ENCODE measurements around the gene SMOC2. TPM values are rescaled to one million over a fixed set of nuclear protein-coding genes. Genes with fewer than 3 reads are reported as not detected.
"Not testable (repeated sequence)": the region's sequence is repeated elsewhere in the genome, so short reads cannot be mapped to it uniquely, and the experiment has no call there.

Gene SMOC2
- total and polyA plus RNA-seq, 3 experiments from 2014 or later, result not detected

GRCh38 chr6:168532070-168532469 is 91.1 kb downstream of the SMOC2 start:
- no peaks in the 10 kb centered on the region for H3K9me3 ChIP-seq (ENCODE audit: low read length)
- no peaks in the 10 kb centered on the region for H3K36me3 ChIP-seq (ENCODE audit: insufficient read depth, low read length)
- Mint-ChIP-seq H3K27me3 (peaks cover 0 to 8% of the 10 kb centered on the region in 2 donors), H3K4me3 (no peak overlapping the region), H3K27ac (peak overlapping the region in 1 of 8 donors; percentile 50), H3K36me3 (no peaks in the 10 kb centered on the region), H3K9me3 (no peaks in the 10 kb centered on the region), H3K4me1 (no peaks in the 10 kb centered on the region)
- CTCF ChIA-PET, result no interaction called here
- POLR2A ChIA-PET, result no interaction called here
- H3K4me1 ChIP-seq (ENCODE audit: insufficient read depth, low read length), result no peaks in the 10 kb centered on the region
- no peak overlapping the region for H3K27ac ChIP-seq (ENCODE audit: low read depth, low read length)
- no peak overlapping the region for H3K4me3 ChIP-seq (ENCODE audit: low read length)
- DNase-seq, result no peak
- H3K27me3 ChIP-seq (ENCODE audit: insufficient read depth, low read length, poor library complexity, severe bottlenecking), result no peaks in the 10 kb centered on the region

GRCh38 chr6:168533414-168533813 is 92.4 kb downstream of the SMOC2 start:
- no peaks in the 10 kb centered on the region for H3K36me3 Mint-ChIP-seq

GRCh38 chr6:168534265-168534664 is 93.3 kb downstream of the SMOC2 start:
- Mint-ChIP-seq H3K4me3 (no peak overlapping the region), H3K27me3 (peaks cover 0 to 5% of the 10 kb centered on the region in 2 donors), H3K27ac (no peak overlapping the region), H3K9me3 (no peaks in the 10 kb centered on the region), H3K4me1 (no peaks in the 10 kb centered on the region), H3K36me3 (no peaks in the 10 kb centered on the region)
- DNase-seq, result no peak
- no peaks in the 10 kb centered on the region for H3K9me3 ChIP-seq (ENCODE audit: low read length)
- no peaks in the 10 kb centered on the region for H3K36me3 ChIP-seq (ENCODE audit: insufficient read depth, low read length)
- no peaks in the 10 kb centered on the region for H3K4me1 ChIP-seq (ENCODE audit: insufficient read depth, low read length)
- H3K27me3 ChIP-seq (ENCODE audit: insufficient read depth, low read length, poor library complexity, severe bottlenecking), result no peaks in the 10 kb centered on the region
- ChIA-PET POLR2A (no interaction called here), CTCF (no interaction called here)
- H3K27ac ChIP-seq (ENCODE audit: low read depth, low read length), result no peak overlapping the region
- no peak overlapping the region for H3K4me3 ChIP-seq (ENCODE audit: low read length)

More at GRCh38 chr6:168533414-168533813, 92.4 kb downstream of the SMOC2 start:
- Histone ChIP-seq H3K27ac (ENCODE audit: low read depth, low read length) (no peak overlapping the region), H3K36me3 (ENCODE audit: insufficient read depth, low read length) (no peaks in the 10 kb centered on the region), H3K4me3 (ENCODE audit: low read length) (no peak overlapping the region), H3K4me1 (ENCODE audit: insufficient read depth, low read length) (no peaks in the 10 kb centered on the region), H3K27me3 (ENCODE audit: insufficient read depth, low read length, poor library complexity, severe bottlenecking) (no peaks in the 10 kb centered on the region), H3K9me3 (ENCODE audit: low read length) (no peaks in the 10 kb centered on the region)
- H3K9me3 Mint-ChIP-seq, result no peaks in the 10 kb centered on the region
- ChIA-PET CTCF (no interaction called here), POLR2A (no interaction called here)
- no peak overlapping the region for H3K4me3 Mint-ChIP-seq
- H3K4me1 Mint-ChIP-seq, result no peaks in the 10 kb centered on the region
- H3K27me3 Mint-ChIP-seq, result peaks cover 0 to 8% of the 10 kb centered on the region in 2 donors
- no peak for DNase-seq
- H3K27ac Mint-ChIP-seq, result no peak overlapping the region

DNA sequence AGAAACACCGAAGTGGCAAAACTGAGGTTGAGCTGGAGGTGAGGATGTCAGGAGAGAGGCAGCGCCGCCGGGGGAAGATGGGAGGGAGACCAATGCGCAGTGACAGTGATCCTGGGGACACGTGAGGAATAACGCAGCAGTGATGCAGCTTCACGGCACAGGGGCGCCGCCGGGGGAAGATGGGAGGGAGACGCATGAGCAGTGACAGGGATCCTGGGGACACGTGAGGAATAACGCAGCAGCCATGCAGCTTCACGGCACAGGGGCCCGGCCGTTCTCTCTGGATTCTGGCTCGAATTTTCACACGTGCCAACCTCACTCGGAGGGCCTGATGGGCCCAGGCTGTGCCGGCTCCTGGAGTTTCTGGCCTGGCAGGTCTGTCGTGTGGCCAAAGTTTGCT is 94.7 kb downstream of the SMOC2 start:
- DNase-seq, result no peak
- ChIA-PET POLR2A (no interaction called here), CTCF (no interaction called here)
- peaks cover 5 to 8% of the 10 kb centered on the region in 2 donors for H3K27me3 Mint-ChIP-seq
- Histone ChIP-seq H3K27ac (ENCODE audit: low read depth, low read length) (no peak overlapping the region), H3K36me3 (ENCODE audit: insufficient read depth, low read length) (no peaks in the 10 kb centered on the region), H3K4me1 (ENCODE audit: insufficient read depth, low read length) (no peaks in the 10 kb centered on the region), H3K27me3 (ENCODE audit: insufficient read depth, low read length, poor library complexity, severe bottlenecking) (no peaks in the 10 kb centered on the region), H3K9me3 (ENCODE audit: low read length) (no peaks in the 10 kb centered on the region), H3K4me3 (ENCODE audit: low read length) (no peak overlapping the region)
- H3K36me3 Mint-ChIP-seq, result no peaks in the 10 kb centered on the region
- H3K4me1 Mint-ChIP-seq, result no peaks in the 10 kb centered on the region
- no peak overlapping the region for H3K27ac Mint-ChIP-seq
- no peaks in the 10 kb centered on the region for H3K9me3 Mint-ChIP-seq
- H3K4me3 Mint-ChIP-seq, result no peak overlapping the region

GRCh38 chr6:168536196-168536595 is 95.2 kb downstream of the SMOC2 start:
- Mint-ChIP-seq H3K4me1 (no peaks in the 10 kb centered on the region), H3K4me3 (no peak overlapping the region), H3K9me3 (no peaks in the 10 kb centered on the region), H3K36me3 (no peaks in the 10 kb centered on the region), H3K27me3 (peaks cover 5 to 8% of the 10 kb centered on the region in 2 donors), H3K27ac (peak overlapping the region in 1 of 8 donors; percentile 63)
- H3K27ac ChIP-seq (ENCODE audit: low read depth, low read length), result no peak overlapping the region
- H3K27me3 ChIP-seq (ENCODE audit: insufficient read depth, low read length, poor library complexity, severe bottlenecking), result no peaks in the 10 kb centered on the region
- H3K4me3 ChIP-seq (ENCODE audit: low read length), result no peak overlapping the region
- CTCF ChIA-PET, result no interaction called here
- no peaks in the 10 kb centered on the region for H3K36me3 ChIP-seq (ENCODE audit: insufficient read depth, low read length)
- no peaks in the 10 kb centered on the region for H3K4me1 ChIP-seq (ENCODE audit: insufficient read depth, low read length)
- no peaks in the 10 kb centered on the region for H3K9me3 ChIP-seq (ENCODE audit: low read length)
- no peak for DNase-seq
- POLR2A ChIA-PET, result no interaction called here

GRCh38 chr6:168536665-168537539 is 95.9 kb downstream of the SMOC2 start:
- CTCF ChIA-PET, result no interaction called here

DNA sequence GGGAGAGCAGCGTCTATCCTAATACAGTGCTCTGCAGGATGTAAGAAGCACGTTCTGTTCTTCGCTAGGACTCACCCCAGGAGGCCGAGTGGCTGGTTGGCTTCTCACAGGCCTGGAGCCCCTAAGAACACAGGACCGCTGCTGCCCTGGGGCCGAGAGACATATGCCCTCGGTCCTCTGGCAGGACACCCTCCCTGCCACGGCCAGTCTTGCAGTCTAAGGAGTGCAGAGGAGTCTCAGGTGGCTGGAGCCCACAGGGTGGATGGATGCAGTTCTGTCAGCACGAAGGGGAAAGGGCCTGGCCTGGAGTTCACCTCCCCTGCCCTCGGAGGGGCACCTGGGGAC is 96.5 kb downstream of the SMOC2 start:
- Mint-ChIP-seq H3K36me3 (no peaks in the 10 kb centered on the region), H3K27me3 (peaks cover 5 to 8% of the 10 kb centered on the region in 2 donors), H3K27ac (no peak overlapping the region), H3K9me3 (no peaks in the 10 kb centered on the region), H3K4me3 (no peak overlapping the region), H3K4me1 (no peaks in the 10 kb centered on the region)
- no peak overlapping the region for H3K4me3 ChIP-seq (ENCODE audit: low read length)
- no peak for DNase-seq
- H3K4me1 ChIP-seq (ENCODE audit: insufficient read depth, low read length), result no peaks in the 10 kb centered on the region
- H3K27ac ChIP-seq (ENCODE audit: low read depth, low read length), result no peak overlapping the region
- H3K27me3 ChIP-seq (ENCODE audit: insufficient read depth, low read length, poor library complexity, severe bottlenecking), result no peaks in the 10 kb centered on the region
- no peaks in the 10 kb centered on the region for H3K36me3 ChIP-seq (ENCODE audit: insufficient read depth, low read length)
- H3K9me3 ChIP-seq (ENCODE audit: low read length), result no peaks in the 10 kb centered on the region
- CTCF ChIA-PET, result no interaction called here
- POLR2A ChIA-PET, result no interaction called here

More at GRCh38 chr6:168536665-168537539, 95.9 kb downstream of the SMOC2 start:
- peaks cover 5 to 8% of the 10 kb centered on the region in 2 donors for H3K27me3 Mint-ChIP-seq
- Histone ChIP-seq H3K9me3 (ENCODE audit: low read length) (no peaks in the 10 kb centered on the region), H3K4me1 (ENCODE audit: insufficient read depth, low read length) (no peaks in the 10 kb centered on the region), H3K4me3 (ENCODE audit: low read length) (no peak overlapping the region), H3K27ac (ENCODE audit: low read depth, low read length) (no peak overlapping the region), H3K27me3 (ENCODE audit: insufficient read depth, low read length, poor library complexity, severe bottlenecking) (no peaks in the 10 kb centered on the region), H3K36me3 (ENCODE audit: insufficient read depth, low read length) (no peaks in the 10 kb centered on the region)
- no peak overlapping the region for H3K4me3 Mint-ChIP-seq
- DNase-seq, result no peak
- H3K27ac Mint-ChIP-seq, result peak overlapping the region in 1 of 8 donors; percentile 7
- no peaks in the 10 kb centered on the region for H3K4me1 Mint-ChIP-seq
- POLR2A ChIA-PET, result no interaction called here
- no peaks in the 10 kb centered on the region for H3K9me3 Mint-ChIP-seq
- H3K36me3 Mint-ChIP-seq, result no peaks in the 10 kb centered on the region

DNA sequence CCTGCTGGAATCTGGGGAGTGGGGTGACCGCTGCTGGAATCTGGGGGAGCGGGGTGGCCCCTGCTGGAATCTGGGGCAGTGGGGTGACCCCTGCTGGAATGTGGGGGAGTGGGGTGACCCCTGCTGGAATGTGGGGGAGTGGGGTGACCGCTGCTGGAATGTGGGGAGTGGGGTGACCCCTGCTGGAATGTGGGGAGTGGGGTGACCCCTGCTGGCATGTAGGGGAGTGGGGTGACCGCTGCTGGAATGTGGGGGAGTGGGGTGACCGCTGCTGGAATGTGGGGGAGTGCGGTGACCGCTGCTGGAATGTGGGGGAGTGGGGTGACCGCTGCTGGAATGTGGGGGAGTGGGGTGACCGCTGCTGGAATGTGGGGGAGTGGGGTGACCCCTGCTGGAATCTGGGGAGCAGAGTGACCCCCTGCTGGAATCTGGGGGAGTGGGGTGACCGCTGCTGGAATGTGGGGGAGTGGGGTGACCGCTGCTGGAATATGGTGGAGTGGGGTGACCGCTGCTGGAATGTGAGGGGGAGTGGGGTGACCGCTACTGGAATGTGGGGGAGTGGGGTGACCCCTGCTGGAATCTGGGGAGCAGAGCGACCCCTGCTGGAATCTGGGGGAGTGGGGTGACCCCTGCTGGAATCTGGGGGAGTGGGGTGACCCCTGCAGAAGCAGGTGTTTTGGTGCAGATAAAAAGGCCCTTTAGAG is 97.4 kb downstream of the SMOC2 start:
- H3K4me1 ChIP-seq (ENCODE audit: insufficient read depth, low read length); H3K27ac ChIP-seq (ENCODE audit: low read depth, low read length); DNase-seq; H3K27me3 Mint-ChIP-seq; H3K4me3 ChIP-seq (ENCODE audit: low read length); H3K36me3 Mint-ChIP-seq; H3K4me1 Mint-ChIP-seq; H3K27me3 ChIP-seq (ENCODE audit: insufficient read depth, low read length, poor library complexity, severe bottlenecking); H3K4me3 Mint-ChIP-seq; H3K9me3 ChIP-seq (ENCODE audit: low read length); CTCF ChIA-PET; H3K36me3 ChIP-seq (ENCODE audit: insufficient read depth, low read length); H3K27ac Mint-ChIP-seq; POLR2A ChIA-PET; H3K9me3 Mint-ChIP-seq: not testable (repeated sequence)
